Esophagus squamous epithelium (tissue), 4 donors: Measurements from ENCODE around the gene MEIKIN.

ENCODE experiments used
- POLR2A ChIP-seq, 4 donors: fragments of 450-650 bp; IDR thresholded peaks; one replicate each; pipeline ENCODE4 v1.6.1; 2017; ENCODE audit warnings: antibody characterized with exemption in 4 of 4, mild to moderate bottlenecking in 4 of 4, moderate library complexity in 3 of 4
- TF ChIP-seq, protein P1 (sequence below), 6 experiments: fragments of 450-650 bp in 4 of 6; fragments of 200-600 bp in 2 of 6; sonication (generic) in 2 of 6; IDR thresholded peaks; one replicate each; pipeline ENCODE4 v1.5.1; 2016 to 2019; ENCODE audit warnings: antibody characterized with exemption in 6 of 6, mild to moderate bottlenecking in 4 of 6, moderate library complexity in 4 of 6

DNA sequence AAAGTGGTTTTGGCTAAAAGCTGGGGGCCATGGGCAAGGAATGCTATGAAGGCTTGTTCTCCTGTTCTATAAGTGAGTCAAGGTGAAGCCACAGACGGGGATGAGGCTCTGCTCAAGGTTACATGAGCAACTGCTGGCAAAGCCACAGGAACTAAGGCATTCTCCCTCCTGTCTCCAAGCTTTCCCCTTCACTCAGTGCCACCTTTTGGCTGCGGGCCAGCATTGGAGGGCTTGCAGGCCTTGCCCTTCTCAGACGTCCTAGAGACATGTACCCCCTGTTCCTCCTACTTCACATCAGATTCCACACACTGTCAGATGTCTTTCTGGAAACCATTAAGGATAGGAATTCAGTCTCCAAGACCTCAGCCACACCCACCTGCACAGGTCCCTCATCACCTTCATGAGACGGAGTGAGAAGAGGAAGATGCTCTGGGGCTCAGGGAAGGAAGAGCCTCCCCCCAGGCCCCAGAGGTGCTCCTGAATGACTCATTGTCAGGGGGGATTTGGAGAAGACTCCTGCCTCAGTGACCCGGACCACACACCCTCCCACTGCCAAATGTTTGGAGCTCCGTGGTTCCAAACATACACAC, 20.5 kb upstream of the MEIKIN start:
- TF ChIP-seq, protein P1, sequence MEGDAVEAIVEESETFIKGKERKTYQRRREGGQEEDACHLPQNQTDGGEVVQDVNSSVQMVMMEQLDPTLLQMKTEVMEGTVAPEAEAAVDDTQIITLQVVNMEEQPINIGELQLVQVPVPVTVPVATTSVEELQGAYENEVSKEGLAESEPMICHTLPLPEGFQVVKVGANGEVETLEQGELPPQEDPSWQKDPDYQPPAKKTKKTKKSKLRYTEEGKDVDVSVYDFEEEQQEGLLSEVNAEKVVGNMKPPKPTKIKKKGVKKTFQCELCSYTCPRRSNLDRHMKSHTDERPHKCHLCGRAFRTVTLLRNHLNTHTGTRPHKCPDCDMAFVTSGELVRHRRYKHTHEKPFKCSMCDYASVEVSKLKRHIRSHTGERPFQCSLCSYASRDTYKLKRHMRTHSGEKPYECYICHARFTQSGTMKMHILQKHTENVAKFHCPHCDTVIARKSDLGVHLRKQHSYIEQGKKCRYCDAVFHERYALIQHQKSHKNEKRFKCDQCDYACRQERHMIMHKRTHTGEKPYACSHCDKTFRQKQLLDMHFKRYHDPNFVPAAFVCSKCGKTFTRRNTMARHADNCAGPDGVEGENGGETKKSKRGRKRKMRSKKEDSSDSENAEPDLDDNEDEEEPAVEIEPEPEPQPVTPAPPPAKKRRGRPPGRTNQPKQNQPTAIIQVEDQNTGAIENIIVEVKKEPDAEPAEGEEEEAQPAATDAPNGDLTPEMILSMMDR (IDR thresholded peaks at IDR 0.05) = no peak
- no peak for TF ChIP-seq POLR2A (IDR thresholded peaks at IDR 0.05)
